NCI-H1417 treated with DMSO at 0.1 percent for 48 hours (cell line): ENCODE measurements around the gene CD99.
"Not testable (repeated sequence)": the region's sequence is repeated elsewhere in the genome, so short reads cannot be mapped to it uniquely, and the experiment has no call there.

ENCODE experiments used
- DNase-seq: peaks from one replicate; lab custom pipeline; 2025; lab: John Stamatoyannopoulos, UW

The CD99 gene

DNA sequence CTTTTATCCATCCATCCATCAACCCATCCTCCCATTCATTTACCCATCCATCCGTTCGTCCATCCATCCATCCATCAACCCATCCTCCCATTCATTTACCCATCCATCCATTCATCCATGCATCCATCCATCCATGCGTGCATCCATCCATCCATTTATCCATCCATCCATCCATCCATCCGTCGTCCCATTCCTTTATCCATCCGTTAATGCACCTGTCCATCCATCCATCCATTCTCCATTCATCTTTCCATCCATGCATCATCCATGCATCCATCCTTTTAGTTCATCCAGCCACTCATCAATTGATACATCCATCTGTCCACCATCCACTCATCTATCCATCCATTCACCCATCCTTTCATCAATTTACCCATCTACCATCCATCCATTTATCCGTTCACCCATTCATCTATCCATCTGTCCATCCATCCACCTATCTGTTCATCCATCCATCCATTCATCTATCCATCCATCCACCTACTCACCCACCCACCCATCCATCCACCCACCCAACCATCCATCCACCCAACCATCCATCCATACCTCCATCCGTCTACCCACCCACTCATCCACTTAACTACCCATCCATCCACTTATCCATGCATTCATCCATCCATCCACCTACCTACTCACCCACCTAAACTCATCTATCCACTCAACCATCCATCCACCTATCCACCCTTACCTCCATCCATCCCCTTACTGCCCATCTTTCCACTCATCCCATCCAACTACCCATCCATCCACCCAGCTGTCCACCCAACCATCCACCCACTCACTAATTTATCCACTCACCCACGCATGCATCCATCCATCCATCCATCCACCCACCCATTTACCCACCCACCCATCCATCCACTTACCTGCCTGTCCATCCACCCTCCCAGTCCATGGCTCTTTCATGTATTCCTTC, 9.6 kb downstream of the CD99 start:
- DNase-seq, result no peak

DNA sequence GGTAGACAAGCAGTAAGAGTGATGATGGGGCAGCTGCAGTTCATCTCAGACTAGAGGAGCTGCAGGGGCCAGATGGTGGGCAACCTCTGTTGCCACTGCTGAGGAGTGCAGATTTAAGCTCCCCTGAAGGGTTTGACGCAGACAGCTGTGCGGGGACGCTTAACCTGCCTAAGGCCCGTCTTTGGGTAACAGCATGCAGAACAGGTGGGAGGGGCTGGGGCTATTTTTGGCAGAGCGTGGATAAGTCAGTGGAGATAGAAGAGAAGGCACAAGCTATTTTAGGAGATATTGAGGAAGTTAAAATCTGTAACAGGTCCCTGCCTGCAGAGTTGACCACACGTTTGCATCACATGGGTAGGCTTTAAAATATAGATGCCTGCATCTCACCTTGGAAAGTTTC, 10.5 kb downstream of the CD99 start:
- DNase-seq, result no peak

DNA sequence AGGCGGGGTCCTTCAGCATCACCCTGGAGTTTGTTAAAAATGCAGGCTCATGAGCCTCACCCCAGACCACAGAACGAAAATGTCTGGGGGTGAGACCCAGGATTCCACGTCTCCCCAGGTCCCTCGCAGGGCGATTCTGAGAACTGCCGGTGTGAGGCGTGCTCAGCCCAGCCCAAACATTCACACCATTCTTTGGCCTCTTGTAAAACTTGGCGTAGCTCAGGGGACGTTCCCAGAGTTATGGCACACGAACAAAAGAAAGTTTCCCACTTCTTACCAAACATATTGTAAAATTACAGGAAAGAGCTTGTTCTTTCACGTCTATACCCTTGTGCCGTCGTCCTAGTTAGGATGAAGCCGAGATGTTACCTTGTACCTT, 12.9 kb downstream of the CD99 start:
- DNase-seq, result no peak

DNA sequence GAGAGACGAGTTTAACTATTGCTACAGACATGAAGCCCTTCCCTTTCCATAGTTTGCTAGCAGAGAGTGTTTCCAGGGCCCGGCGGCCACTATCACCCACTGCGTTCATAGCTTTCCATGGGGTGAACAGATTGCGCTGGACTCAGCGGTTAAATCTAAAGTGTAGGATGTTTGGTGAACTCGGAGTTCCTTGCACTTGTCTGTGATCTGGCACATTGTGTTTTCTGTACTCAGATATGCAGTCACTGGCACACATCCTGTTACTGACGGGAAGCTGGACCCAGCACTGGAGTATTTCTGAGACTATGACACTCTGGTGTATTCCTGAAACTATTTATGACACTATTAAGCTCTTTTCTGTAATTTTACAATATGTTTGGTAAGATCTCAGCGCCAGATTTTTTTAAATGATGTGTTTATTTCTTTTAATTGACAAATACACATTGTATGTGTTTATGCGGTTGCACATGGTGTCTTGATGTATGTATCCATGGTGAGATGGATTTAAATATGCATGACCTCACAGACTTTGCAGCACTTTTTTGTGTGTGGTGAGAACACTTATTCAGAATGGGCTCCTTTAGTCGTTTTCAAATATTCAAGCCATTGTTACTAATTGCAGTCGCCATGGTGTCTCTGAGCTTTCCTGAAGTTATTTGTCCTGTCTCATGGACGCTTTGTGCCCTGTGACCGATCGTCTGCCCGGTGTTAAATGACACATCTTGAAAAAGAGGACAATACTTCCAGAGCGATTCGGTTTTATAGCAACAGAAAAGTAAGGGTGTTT, 14.1 kb downstream of the CD99 start:
- DNase-seq, result no peak

DNA sequence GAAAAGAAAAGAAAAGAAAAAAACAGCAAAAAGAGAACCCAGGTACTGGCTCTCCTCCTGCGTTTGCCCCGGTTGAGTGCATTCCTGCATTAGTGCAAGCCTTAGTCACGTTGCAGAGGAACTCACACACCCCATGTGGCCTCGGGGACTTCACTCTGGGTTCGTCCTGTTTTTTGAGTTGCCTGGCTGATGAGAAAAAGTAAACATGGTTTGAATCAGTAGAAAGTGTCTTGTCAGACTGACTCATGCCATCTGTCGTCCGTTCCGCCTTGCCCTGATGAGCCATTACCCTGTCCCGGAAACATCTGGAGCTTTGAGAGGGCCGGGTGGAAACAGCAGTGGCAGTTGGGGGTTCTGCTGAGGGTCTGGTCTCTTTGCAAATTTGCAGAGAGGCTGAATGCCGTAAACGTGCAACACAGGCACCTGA, 16.3 kb downstream of the CD99 start:
- no peak for DNase-seq

DNA sequence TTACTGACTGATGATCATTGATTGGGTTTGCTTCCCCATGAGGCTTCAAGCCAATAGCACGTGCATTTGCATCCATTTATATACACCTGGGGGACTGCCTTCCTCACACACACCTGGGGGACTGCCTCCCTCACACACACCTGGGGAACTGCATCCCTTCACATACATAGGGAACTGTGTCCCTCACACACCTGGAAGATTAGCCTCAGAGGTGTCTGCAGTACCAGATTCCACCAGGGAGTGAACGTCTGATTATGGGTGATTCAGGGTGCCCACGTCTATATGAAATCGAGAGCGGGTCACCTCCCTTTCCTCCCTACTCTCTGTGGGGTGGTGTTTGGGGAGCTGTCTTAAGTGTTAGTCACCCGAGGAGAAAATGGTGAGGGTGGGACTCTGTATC, 16.9 kb downstream of the CD99 start:
- DNase-seq, result no peak

DNA sequence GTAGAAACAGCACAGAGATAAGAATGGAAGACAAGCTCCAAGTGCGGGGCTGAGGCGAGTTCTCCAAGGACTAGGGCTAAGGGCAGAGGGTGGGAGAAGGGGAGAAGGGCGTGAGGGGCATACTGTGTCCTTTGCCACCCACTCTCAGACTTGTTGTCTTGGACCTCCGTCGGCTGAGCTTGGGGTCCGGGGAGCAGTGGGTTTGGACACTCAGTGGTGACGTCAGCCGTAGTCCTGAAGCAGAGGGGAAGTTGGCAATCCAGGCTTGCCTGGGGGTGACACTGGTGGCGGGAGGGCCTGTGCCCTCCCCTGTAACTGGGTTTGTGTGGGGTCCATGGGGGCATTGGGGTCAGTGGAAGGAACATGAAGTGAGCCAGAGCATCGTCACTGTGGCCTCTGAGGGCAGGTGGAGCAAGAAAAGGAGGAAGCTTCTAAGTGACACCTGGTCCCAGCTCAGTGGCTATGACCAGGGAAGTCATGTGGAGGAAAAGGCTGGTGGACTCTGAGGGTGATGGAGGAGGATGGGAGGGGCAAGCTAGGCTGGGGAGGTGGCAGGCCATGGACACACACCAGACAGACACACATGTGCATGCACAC, 17.6 kb downstream of the CD99 start:
- DNase-seq, result no peak

DNA sequence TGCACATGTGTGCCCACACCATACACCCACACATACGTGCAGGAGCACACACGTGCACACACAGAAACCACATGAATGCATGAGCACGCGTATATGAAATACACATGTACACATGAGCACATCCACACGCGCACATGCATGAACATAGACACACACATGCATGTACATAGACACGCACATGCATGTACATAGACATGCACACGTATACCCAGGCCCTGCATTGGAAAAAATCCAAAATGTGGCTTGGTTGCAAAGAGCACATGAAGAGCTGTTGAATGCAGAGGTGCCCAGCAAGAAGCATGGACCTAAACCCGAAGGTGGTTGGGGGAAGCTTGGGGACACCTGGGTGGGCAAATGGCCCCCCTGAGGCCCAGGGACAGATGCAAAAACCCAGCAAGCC, 18.5 kb downstream of the CD99 start:
- no peak for DNase-seq

DNA sequence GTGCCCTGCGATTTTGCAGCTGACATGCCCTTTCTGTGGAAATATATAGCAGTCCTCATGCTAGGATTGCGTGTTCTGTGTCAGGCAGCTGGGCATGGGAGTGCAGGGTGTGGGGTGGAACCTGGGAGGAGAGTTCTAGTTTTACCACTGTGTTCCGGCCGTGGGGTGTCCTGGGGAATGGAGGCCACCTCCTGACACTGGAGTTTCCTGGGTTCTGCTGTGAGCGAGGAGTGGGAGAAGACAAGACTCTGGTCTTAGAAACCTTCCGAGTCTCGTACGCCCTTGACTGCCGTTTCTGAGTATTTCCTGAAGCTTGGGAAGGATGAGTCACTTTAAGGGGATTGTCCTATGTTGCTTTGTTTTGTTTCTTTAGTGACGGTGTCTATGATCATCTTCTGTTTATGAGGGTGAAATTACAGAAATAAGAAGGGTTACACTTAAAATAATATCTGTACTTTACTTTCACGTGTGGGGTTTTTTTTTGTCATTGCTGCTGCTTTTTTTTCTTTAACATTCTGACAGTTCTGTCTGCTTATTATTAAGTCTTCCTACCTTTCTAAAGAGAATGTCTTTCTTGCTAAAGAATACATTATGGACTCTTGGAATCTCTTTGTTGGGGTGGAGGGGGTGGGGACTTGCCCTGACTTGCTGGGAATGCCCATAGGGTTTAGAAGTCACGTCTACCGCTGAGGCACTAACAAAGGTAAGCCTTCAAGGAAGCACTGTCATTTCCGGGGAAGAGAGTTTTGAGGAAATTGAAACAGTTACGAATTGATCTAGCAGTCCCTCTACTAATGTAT, 19.1 kb downstream of the CD99 start:
- no peak for DNase-seq

DNA sequence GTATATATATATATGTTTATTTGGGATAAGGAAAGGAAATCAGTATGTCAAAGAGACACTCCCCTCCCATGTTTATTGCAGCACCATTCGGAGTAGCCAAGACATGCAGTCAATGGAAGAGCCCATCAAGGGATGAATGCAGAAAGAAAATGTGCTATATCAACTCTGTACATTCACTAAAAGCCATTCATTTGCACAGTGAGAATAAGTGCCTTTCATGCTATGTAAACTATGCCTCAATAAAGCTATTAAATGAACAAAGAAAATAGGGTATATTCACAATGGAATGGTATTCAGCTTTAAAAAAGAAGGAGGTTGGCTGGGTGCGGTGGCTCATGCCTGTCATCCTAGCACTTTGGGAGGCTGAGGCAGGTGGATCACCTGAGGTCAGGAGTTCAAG, 20.3 kb downstream of the CD99 start:
- DNase-seq, result no peak

DNA sequence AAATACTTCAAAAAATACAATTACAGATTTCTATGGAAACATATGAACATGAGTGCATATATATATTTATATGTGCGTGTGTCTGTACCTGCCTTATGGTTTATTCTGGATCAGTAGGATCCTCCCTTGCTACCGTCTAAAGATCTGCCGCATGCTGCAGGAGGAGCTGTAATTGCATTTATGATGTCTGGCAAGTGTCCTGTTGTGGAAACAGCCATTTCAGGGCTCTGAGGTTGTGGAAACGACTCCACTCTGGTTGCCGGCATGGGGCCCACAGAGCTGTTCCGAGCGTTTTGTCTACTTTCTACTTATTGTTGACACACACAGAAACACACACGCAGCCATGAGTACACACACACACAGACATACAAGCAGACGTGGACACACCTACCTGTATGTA, 21.3 kb downstream of the CD99 start:
- no peak for DNase-seq

DNA sequence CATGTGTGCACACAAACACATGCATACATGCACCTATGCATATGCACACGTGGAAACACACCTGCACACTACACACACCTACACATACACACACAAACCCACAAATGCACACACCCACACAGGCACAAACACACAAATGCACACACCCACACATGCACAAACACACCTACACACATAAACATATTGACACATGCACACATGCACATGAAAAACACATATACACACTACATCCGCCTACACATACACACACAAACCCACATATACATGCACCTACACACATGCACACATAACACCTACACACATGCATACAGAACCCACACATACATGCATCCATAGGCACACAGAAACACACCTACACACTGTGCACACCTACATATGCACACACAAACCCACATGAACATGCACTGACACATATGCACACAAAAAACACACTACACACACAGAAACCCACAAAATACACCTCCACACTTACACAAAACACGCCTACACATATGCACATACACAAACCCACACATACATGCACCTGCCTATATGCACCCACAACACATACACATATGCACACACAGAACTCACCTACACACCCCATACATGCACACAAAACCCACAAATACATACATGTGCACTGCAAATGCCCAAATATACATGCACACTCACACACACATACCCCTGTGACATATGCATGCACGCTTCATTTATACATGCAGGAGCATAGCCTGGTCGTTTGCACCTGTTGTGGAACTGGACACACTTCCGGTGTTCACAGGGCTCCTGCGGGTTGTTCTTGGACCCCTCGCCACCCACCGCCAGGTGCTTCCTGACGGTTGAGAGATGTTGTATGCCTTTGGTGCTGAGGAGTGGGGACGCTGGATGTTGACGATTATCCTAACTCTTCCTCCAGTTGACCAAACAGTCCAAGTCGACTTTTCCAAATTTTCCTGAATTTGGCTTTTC, 22.1 kb downstream of the CD99 start:
- DNase-seq, result no peak

DNA sequence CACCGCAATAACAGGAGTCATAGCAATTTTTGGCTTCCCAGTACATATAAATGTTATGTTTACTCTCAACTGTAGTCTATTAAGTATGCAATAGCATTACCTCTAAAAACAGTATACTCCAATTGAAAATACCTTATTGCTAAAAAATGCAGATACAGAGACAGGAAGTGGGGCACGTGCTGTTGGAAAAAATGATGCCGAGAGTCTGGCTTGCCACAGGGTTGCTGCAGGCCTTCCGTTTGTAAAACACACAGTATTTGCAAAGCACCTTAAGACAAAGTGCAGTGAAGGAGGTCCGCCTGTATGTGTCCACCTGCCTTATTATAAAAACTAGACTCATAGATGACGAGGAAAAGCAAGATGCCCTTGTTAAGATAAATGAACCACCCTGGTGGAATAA, 23.5 kb downstream of the CD99 start:
- no peak for DNase-seq

DNA sequence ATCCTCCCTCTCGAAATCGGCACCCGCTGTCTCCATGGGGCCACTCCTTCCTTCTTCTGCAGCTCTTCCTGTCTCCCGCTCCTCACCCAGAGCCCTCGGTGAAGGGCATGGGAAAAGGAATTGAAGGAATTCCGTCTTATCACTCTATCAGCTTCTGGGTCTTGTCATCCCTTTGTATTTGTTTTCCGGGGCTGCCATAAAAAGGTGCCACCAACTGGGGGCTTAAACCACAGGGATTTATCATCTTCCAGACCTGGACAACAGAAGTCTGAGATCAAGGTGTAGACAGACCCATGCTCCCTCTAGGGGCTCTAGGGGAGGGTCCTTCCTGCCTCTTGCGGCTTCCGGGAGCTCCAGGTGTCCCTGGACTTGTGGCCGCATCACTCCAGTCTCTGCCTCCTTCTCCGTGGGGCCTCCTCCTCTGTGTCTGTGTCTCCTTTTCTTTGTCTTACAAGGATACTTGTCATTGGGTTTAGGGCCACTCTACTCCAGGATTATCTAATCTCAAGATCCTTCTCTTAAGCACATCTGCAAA, 24.0 kb downstream of the CD99 start:
- DNase-seq, result no peak

DNA sequence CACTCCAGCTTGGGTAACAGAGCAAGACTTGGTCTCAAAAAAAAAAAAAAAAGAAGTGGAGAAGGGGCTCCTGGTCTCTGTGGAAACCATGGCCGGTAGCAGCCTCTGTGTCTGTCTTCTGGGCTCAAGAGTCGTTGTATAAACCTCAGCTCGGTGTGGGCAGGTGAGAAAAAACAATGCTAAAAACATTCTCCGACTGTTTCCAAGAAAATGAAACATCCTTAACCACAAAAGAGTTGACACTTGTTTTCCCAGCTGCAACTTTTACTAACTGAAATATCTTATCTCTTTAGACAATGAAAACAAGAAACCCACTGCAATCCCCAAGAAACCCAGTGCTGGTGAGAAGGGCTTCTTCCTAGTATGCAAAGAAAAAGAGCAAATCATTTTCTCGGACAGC, 26.2 kb downstream of the CD99 start:
- DNase-seq, result no peak

DNA sequence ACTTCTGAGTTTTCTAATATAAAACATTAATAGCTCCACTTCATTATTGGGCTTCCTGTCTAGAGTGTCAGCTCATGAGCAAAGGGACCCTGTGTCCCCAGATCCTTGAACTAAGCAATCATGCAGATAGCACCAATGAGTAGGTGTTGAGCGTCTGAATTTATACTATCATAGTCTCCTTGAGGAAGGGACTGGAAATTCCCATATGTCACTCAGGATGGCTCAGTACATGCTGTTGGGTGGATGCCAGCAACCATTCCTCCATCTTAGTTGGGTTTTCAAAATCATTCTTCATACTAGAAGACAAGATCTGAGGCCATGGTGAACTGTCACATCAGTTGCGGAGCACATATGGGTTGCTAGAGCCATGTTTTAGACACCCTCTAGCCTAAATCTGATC, 27.7 kb downstream of the CD99 start:
- no peak for DNase-seq

DNA sequence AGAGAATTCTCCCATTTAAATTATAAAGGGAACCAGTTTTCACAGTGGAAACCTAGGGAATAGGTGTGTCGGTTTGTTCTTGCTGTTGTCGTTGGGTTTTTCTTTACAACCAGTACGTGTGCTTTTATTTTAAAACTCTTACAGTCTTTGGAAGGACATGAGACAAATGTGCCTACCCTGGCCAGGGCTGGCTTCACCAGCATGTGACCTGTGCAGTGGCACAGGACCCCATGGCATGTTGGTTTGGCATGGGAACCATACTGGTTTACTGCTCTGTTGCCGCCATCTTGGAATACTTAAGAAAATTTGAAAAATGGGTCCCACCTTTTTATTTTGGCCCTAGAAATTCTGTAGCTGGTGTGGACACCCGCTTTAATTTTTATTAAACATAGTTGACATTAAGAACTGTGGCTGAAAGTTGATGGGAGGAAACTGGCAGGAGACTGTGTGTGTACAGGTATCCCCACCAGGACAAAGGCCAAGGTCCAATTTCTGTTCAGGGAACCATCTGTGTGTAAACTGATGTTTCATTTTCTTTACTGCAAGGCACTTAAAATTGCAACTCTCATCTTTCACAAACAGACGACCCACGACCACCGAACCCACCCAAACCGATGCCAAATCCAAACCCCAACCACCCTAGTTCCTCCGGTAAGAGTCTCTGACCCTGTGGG, 28.8 kb downstream of the CD99 start:
- DNase-seq, result no peak

DNA sequence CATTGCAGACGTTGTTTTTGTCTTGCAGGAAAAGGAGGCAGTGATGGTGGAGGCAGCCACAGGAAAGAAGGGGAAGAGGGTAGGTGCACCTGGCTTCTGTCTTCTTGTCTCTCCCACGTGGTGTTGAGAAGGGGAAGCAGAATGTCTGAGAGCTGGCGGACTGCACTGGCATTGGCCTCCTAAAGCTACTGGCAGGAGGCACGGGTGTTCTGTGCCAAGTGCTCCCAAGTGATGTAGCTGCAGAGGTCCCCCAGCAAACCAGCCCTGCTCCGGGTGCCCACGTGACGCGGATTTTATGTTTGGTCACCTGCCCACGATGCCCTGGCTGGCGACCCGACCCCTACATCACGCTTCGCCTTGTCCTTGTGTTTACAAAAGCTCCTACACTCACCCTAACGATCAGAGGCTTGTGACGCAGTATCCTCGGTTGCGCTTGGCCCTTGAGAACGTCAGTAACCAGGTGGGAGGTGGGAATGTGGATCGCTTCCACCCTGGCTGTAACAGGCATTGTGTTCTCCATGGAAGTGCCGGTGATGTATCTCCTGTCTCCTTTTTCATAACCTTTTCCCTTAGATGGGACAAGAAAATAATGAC, 32.3 kb downstream of the CD99 start:
- DNase-seq, result no peak

DNA sequence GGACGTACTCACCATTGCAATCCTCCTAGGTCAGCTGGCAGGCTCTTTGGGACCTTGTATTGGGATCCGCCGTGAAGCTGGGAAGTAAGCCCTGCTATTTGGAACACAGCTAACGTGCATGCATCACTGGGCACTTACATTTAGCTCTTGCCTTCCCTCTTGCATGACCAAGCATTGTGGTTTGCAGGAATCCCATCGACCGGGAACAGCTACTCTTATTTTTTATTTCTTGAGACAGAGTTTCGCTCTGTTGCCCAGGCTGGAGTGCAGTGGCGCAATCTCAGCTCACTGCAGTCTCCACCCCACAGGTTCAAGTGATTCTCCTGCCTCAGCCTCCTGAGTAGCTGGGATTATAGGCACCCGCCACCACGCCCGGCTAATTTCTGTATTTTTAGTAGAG, 36.2 kb downstream of the CD99 start:
- not testable (repeated sequence) for DNase-seq

DNA sequence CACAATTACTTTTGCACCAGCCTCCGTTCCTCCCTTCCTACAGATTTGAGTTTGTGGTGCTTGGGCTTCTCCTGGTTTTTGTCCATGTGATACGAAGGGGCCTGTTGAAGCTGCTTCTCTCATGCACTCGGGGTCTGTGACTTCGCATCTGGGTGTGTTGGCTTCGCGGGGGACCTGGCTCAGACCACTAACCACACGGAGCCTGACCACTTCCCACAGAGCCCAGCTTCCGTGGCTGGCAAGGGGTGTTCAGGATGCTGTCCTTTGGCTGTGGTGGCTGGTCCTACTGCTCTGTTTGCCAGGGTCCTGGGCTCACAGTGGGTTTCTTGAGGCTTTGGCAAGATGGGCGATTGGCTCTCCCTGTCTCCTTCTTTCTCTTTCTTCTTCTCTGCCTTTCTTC, 41.0 kb downstream of the CD99 start:
- DNase-seq, result no peak
